RWPE1 (cell line): ENCODE measurements around the gene SVOPL.

Source experiments
- CTCF ChIA-PET: fragments of 350-600 bp; sonication (Branson Sonifier 250); formaldehyde crosslinking; extraction: SDS; loops from one replicate; lab custom pipeline; 2021; lab: Yijun Ruan, JAX
- POLR2A ChIA-PET: fragments of 400-600 bp; formaldehyde crosslinking; extraction: SDS; loops from one replicate; lab custom pipeline; 2020; ENCODE audit warnings: antibody characterized with exemption; ENCODE audit not compliant: low non-redundant PET; lab: Yijun Ruan, JAX
- DNase-seq: peaks from one replicate; pipeline ENCODE4 v3.0.0; 2012; ENCODE audit warnings: low spot score
- H3K27ac ChIP-seq: fragments of 450-650 bp; 2 replicates; pipeline ENCODE4 v1.5.1; 2017
- CTCF ChIP-seq: fragments of 450-650 bp; conservative IDR thresholded peaks from 2 replicates; pipeline ENCODE4 v1.5.1; 2017; ENCODE audit warnings: low read depth, mild to moderate bottlenecking

The SVOPL gene

GRCh38 chr7:138565451-138566114 lies 135.6 kb downstream of the SVOPL start:
- no peak overlapping the region for H3K27ac ChIP-seq
- ChIA-PET POLR2A (no interaction called here), CTCF (interaction anchor here (0.6 kb wide), 1 partner anchor 408 kb away, joined by 3 read pairs; no protein-coding TSS in a partner anchor)
- TF ChIP-seq CTCF = no peak
- DNase-seq = no peak

GRCh38 chr7:138565071-138565450 lies 136.1 kb downstream of the SVOPL start:
- CTCF ChIA-PET = no interaction called here
- POLR2A ChIA-PET = no interaction called here
- TF ChIP-seq CTCF = no peak
- no peak for DNase-seq
- no peak overlapping the region for H3K27ac ChIP-seq

- CTCF ChIA-PET = no interaction called here
- POLR2A ChIA-PET = no interaction called here
- DNase-seq = peak; percentile 9
- TF ChIP-seq CTCF = no peak
- H3K27ac ChIP-seq = no peak overlapping the region
Measured at GRCh38 chr7:138564365-138564764, 136.8 kb downstream of the SVOPL start.

- no peak for DNase-seq
- no peak for TF ChIP-seq CTCF
- ChIA-PET POLR2A (no interaction called here), CTCF (no interaction called here)
- H3K27ac ChIP-seq = no peak overlapping the region
Measured at GRCh38 chr7:138563808-138564207, 137.4 kb downstream of the SVOPL start.

GRCh38 chr7:138559448-138559847 lies 141.7 kb downstream of the SVOPL start:
- POLR2A ChIA-PET = no interaction called here
- no peak for TF ChIP-seq CTCF
- DNase-seq = no peak
- CTCF ChIA-PET = no interaction called here
- H3K27ac ChIP-seq = no peak overlapping the region

GRCh38 chr7:138556771-138557484 lies 144.2 kb downstream of the SVOPL start:
- TF ChIP-seq CTCF = no peak
- POLR2A ChIA-PET = no interaction called here
- CTCF ChIA-PET = no interaction called here
- DNase-seq = no peak
- no peak overlapping the region for H3K27ac ChIP-seq
